Tibial nerve (tissue), 3 donors: ENCODE data around the gene OR4M1.
"Not testable (repeated sequence)": the region's sequence is repeated elsewhere in the genome, so short reads cannot be mapped to it uniquely, and the experiment has no call there.

ENCODE experiments used
- CTCF ChIP-seq, 5 experiments: fragments of 200-600 bp in 3 of 5; fragments of 450-650 bp in 2 of 5; sonication (generic) in 3 of 5; IDR thresholded peaks; one replicate each; pipeline ENCODE4 v1.5.1; 2016 to 2019; ENCODE audit warnings: antibody characterized with exemption in 5 of 5, mild to moderate bottlenecking in 3 of 5, moderate library complexity in 2 of 5
- POLR2A ChIP-seq, 2 donors: fragments of 450-650 bp; IDR thresholded peaks; one replicate each; pipeline ENCODE4 v1.6.1; 2017; ENCODE audit warnings: antibody characterized with exemption in 2 of 2, mild to moderate bottlenecking in 2 of 2, moderate library complexity in 2 of 2

DNA sequence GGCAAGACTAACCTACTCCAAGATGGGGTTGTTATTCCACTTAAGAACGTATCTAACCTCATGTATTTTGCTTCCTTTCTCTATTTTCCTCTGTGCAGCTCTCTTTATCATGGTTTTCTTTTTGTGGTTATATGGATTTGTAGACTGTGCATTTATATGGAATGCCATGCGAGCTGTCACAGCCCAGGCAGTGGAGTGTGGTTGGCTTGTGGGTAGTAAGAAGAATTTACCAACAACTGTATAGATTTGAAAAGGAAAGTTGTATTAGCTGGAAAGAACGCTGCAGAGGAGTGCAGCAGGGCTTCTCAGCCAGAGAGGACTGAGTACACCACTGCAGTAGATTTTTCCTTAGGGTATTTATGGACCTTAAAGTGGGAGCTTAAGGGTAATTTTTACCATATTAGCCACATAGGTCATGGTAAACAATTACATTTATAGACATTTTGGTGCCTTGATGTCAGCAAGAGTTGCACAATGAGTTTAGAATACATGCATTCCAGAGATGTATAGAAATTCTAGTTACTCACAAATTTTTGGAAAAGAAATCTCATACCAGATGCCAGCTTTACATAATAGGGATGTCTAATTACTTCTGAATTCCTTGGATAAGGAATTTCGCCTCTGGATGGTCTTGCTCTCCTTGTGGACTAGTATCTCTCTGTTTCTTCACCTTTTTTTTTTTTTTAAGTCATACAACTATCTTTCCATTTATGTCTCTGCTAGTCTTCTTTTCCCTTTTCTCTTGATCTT, 40.0 kb downstream of the OR4M1 start:
- not testable (repeated sequence) for TF ChIP-seq POLR2A, CTCF (IDR thresholded peaks at IDR 0.05)
